GM21825 (cell line): Measurements from ENCODE around the gene FXYD5.

ENCODE experiments used
- ATAC-seq: cut with Tn5 transposase; IDR thresholded peaks from one replicate; pipeline ENCODE4 v1.9.1; 2021; ENCODE audit warnings: mild to moderate bottlenecking, moderate library complexity; ENCODE audit not compliant: unreplicated experiment

The FXYD5 gene, protein sequence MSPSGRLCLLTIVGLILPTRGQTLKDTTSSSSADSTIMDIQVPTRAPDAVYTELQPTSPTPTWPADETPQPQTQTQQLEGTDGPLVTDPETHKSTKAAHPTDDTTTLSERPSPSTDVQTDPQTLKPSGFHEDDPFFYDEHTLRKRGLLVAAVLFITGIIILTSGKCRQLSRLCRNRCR

DNA sequence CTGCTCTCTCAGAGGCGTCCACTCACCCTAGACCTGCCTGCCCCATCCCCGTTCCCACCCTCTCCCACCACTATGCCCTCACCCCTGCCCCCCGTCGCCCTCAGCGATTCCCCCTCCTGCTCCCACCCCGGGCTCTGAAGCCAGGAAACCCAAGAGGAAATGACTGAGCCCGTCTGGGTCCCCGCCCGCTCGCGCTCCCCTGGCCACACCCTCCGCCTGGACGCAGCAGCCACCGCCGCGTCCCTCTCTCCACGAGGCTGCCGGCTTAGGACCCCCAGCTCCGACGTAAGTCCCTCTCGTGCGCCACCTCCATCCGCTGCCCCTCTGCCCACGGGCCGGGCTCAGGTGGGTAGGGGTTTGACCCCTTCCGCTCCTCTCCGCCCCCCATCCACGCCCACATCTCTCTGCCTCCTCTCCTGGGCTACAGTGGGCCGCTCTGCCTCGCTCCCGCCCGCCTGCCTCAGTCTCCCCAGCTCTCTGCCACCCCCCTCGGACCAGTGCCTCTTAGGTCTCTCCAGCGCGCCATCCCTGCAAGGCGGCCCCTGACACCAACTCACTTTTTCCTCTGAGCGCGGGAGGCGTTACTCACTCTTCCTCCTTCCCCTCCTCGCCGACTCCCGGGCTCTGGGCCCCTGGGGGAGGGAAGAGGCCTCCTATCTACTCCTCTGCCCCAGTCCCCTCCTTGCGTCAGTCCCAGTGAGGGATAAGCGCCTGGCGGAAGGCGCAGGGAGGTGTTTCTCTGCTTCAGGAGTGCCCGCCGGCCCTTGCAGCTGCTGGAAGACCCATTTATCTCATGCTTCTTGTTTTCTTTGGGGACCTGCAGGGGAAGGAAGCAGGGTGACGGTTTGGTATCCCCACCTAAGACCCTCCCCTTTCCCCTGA is at the start of gene FXYD5:
Gene FXYD5 (plus strand): TSS at position 211 of the 882 bp plus-strand sequence. CDS start 816 bp downstream, outside the sequence.
- ATAC-seq = peak; percentile 30

DNA sequence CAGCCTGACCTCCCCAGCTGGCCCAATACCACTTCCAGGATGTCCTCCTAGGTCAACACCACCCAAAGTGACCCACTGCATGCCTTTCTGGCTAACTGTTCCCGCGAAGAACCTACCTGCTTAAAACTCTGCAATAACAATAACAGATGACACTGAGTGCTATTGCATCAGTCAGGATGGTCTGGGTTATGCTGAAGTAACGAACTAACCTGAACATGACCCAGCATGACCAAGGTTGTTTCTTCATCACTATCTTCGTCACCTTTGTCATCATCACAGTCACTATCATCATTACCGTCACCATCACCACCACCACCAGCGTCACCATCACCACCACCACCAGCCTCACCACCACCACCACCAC is 49.5 kb upstream of the FXYD5 start:
- ATAC-seq = no peak

DNA sequence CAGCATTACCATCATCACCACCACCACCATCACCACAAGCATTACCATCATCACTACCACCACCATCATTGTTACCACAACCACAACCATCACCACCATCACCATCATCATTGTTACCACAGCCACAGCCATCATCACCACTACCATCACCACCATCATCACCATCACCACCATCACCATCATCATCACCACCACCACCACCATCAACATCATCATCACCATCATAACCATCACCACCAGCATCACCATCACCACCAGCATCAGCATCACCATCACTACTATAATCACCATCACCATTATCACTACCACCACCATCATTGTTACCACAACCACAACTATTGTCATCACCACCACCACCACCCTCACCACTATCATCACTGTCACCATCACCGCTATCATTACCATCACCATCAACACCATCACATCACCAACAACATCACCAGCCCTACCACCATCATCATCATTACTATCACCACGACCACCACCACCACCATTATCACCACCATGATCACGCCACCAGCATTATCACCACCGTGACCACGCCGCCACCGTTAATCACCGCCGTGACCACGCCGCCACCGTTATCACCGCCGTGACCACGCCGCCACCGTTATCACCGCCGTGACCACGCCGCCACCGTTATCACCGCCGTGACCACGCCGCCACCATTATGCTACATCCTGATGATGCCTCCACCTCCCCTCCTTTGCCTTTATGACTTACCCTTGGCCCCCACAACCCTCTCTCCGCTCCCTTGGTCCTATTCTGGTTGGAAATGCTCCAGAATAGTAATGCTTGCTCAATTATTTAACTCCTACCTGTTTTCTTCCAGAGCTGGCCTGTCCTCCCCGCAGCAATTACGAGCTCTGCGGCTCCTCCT is 48.9 kb upstream of the FXYD5 start:
- ATAC-seq = no peak

DNA sequence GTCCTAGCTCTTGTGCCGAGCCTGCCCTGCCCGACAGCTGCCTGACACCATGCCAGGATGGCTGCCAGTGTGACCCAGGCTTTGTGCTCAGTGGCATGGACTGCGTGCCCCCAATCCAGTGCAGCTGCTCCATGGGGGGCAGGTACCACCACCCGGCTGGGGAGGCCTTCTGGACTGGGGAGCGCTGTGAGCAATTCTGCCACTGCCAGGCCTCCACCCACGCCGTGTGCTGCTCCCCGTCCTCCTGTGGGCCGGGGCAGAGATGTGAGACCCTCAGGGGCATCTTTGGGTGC is 48.3 kb upstream of the FXYD5 start:
- ATAC-seq = no peak

DNA sequence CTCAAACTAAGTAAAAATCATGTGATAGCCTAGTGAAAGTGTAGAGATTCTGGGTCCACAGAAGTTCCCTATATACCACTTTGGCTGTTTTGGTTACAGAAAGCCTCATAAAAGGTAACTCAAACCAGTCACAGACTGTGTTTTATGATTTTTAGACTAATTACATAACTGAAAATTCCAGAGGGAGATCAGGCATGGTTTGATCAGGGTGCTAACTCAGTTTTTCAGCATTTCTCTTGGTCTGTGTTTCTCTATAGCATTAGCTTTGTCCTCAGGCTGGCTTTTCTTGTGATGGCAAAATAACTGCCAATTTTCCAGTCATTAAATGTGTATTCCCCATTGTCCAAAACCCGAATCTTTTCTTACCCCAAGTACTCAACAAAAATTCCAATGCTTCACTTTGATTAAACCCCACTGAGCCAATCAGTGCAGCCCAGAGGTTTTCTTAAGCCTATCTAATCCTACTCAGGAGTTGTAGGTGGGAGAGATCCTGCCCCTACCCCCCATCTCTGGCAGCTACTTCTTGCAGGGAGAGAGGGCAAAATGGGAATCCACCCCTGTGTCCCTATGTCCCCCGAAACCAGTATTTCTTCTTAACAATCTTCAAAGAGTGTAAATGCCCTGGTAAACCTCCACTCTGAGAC is 47.5 kb upstream of the FXYD5 start:
- no peak for ATAC-seq

DNA sequence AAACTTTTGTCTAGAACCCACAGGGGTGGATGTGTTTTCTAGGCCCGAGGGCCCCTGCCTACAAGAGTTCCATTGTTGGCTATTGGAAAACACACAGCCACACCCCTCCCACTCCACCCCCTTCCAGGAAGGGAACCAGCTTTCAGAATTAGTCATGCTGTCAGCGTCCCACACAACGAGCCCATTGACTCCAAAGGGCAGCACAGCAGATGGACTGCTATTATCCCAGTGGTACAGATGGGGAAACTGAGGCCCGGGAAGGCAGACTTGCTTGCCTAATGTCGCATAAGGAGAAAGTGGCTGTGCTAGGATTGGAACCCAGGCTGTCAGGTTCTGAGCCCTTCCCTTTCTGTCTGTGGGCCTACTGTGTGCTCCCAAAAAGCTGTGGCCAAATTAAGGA is 47.0 kb upstream of the FXYD5 start:
- ATAC-seq = no peak

DNA sequence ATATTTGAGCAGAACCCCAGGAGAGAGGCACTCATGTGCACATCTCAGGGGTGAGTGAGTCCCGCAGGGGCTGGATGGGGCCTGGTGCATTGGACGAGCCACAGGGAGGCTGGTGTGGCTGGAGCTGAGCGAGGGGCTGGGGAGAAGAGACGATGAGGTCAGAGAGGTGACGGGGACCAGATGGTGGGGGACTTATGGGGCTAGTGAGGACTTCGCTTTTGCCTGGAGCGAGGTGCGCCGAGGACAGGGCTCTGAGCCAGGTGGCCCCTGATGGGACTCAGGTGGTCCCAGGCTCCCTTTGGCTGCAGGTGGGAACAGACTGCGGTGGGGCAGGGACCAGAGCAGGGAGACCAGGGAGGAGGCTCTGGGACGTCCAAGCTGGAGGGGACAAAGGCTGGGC is 45.8 kb upstream of the FXYD5 start:
- no peak for ATAC-seq

DNA sequence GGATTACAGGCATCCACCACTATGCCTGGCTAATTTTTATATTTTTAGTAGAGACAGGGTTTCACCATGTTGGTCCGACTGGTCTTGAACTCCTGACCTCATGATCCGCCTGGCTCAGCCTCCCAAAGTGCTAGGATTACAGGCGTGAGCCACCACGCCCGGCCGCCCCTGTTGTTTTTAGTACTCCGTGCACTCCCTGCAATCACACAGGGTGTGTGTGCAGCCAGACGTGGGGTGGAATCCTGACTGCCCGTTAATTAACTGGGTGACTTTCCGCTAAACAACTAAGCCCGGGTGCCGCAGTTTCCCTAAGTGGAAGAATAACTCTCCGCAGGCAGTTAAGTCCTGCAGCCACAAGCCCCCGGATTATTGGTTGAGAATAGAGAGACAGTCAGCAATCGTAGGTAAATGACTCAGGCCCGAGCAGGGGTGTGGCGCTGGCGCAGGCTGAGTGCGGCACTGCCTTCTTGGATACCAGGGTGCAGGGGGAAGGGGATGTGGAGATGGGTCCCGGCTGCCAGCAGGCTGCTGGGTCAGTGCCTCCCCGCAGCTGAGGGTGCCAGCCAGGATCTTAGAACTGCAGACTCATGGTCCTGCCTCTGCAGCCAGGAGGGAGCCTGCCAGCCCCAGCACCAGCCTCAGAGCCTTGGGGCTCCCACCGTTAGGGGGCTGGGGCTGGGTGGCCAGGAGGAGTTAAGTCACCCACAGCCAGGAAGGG is 45.0 kb upstream of the FXYD5 start:
- no peak for ATAC-seq

DNA sequence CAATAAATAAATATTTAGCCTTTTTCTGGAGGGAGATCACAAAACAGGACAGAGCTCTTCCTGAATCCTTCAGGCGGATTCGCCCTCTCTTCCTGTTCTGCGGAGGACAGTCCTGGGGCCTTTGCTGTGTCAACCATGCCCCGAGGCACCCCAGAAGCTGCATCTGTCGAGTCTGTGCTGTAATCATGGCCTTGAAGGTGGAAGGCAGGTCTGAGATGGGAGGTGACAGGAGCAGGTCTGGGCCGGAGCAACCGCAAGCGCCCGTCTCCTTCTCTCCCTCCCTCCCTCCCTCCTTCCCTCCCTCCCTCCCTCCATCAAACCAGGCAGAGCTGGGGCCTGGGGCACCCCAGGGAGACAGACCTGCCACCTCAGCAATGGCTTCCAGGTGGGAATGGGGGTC is 43.6 kb upstream of the FXYD5 start:
- ATAC-seq = no peak

DNA sequence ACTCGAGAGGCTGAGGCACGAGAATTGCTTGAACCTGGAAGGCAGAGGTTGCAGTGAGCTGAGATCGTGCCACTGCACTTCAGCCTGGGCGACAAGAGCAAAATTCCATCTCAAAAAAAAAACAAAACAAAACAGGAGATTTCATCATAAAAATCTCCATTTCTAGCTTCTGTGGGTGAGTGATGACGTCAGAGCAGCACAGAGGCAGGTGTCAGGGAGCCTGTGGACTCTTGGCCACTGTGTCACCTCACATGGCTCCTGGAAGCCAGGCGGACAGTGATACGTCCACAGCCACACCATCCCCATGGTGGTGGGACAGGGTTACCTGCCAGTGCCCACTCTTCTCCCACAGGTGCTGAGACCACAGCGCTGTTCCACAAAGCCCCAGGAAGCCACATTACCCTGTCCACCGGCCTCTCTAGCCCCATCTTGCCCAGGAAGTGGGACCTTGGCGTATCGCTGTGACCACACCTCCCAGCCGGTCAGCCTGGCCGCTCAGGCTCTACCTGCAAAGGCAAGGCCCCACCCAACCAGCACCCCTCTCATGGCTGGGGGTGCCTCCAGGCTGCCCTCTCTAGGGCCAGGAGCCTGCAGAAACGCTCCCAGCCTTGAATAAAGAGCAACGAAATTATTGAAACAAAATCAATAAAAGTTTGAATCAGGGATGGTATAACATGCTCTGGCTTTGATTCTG is 41.4 kb upstream of the FXYD5 start:
- ATAC-seq = no peak

DNA sequence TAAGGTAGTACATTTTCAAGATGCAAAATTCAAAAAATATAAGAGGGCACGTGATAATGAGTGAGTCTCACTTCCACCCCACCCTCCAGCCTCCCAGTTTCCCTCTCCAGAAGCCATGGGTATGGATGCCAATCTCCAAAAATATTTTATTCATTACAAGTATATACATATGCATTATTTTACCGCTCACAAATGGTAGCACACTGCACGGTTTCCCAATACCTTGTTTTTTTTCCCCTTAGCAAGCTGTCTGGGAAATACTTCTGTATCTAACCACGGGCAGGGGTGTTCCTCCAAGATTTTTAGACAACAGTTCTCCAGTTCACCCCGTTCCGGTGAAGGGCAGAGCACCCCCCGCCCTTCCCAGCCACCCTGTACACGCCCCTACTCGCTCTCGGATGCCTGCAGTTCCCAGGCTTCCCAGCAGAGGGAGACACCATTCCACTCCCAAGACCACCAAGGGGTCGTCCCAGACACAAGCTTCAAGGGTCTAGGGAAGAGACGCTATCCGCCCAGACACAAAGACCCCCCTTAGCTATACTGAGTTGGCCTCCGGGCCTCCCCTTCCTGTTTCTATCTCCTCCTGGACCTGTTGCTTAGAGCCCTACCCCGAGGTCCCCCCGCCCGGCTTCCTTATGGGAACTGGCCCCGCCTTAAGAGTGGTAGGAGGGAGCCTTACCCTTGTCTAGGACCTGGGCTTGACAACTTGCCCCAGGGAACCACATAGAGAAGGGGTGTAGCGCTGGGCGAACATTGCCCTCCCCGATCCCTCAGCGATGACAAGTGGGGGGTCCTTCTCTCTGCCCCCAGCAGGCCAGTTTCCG is 40.0 kb upstream of the FXYD5 start:
- no peak for ATAC-seq

DNA sequence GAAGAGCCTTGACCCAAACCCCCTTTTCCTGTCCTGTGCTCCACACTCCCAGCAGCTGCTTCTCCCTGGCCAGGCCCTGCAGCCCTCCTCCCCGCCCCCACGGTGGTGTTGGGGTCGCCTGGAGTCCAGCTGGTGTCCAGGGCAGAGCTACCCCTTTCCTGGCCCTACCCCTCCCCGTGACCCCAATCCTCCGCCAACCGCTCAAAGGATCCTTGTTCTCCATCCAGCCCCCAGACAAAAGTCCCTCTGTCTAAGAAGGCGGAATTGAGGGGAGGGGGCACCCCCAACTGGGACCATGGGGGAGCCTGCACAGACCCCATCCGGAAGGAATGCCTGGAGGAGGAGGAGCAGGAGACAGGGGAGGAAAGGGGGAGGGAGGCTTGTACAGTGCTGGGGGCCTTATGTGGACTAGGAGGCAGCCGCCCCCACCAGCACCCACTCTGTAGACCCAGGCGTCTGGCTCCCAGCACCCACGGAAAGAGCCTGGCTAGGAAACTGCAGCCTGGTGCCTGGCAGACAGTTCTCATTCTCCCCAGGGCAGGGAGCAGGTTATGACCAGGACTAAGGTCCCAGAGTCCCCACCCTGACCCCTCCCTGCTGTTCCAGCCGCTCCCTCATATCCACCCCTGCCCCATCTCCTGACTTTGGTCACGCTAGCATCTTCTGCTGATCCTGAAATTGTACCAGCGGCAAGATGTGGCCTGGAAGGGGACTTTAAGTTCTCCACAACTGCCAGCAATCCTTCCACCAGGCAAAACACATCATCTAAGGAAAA is 39.2 kb upstream of the FXYD5 start, which contains the start of gene FXYD3:
Gene FXYD3 (plus strand): TSS at position 647 of the 775 bp plus-strand sequence. CDS start 3,554 bp downstream, outside the sequence.
- ATAC-seq = no peak

DNA sequence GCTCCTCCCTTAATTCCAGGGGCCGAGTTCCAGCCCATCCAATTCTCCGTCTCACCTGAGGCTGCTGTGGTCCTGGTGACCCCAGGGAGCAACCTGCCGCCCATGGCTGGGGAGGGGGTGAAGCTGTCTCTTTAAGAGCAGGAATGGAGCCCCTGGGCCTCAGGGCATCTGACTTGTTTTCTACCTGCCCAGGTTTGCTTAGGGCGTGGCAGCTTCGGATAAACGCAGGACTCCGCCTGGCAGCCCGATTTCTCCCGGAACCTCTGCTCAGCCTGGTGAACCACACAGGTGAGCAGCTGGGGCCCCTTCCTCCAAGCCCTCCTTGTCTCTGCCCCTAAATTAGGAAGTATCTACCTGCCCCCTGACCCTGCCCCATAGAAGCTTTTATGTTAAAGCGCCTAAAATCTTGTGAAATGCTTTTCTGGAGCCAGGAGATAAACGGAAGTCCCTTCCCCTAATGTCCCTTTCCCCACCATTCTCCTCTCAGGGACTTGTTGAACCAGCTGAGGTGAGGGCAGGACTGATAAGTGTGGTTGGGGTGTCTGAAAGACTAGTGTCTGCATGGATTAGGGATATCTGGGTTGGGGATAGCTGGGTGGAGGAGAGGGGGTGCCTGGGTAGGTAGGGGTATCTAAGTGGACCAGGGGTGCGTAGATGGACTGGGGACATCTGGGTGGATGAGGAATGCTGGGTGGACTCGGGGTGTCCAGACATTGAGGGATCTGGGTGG is 38.3 kb upstream of the FXYD5 start:
- no peak for ATAC-seq

DNA sequence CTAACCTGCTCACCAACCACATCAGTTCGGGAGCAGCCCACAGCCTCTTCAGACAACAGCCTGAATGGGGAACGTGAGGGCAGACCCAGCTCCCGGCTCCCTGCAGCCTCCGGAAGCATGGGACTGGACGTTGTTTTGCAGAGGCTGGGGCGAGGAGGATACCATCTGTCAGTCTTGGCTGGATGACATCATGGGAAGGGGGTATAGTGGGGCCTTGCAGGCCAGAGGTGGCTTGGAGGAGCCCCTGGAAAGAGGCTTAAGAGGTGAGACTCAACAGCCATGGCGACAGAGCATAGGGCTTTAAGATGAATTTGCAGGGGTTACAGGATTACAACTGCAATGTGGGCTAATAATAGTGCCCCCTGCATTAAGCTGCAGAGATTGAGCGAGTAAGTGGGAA is 37.4 kb upstream of the FXYD5 start:
- no peak for ATAC-seq

DNA sequence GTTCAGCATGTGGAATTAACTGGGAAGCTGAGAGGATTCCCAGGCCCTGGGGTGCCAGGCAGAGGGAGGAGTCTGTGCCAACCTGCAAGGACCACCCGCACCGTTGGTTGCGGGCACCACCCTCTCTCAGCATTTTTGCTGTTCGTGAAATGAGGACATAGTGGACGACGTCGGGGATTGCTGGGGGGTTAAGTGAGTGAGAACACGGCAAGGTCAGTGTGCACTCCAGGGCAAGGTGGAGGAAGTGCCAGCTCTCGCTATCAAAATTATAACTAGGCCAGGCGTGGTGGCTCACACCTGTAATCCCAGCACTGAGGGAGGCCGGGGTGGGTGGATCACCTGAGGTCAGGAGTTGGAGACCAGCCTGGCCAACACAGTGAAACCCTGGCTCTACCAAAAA is 36.7 kb upstream of the FXYD5 start:
- no peak for ATAC-seq

DNA sequence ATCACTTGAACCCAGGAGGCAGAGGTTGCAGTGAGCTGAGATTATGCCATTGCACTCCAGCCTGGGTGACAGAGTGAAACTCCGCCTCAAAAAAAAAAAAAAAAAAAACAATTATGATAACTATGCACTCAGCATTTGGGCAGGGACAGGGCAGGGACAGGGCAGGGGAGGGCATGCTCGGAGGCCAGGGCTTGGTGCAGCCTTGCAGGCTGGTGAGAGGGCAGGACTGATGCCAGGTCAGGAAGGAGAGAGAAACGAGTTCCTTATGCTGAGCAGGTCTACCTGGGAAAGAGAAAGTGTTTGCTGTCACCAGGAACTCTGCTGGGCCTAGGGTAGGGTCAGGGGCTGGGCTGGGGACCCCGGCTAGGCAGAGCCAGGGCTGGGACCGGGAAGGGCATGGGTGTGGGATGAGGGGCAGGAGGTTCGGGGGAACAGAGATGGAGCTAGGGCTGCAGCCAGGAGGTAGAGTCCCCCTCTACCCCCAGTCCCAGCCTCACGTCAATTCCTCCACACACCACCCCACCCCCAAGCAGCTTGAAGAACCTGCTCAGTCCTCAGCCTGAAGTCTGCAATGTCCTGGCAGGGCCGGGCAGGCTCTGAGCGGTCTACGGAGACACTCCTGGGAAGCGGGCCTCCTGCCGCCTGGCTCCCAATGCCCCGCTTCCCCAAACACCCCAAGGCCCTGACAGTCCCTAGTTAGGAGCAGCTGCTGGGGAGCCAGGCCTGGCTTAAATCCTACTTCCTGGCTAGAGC is 36.1 kb upstream of the FXYD5 start:
- no peak for ATAC-seq

DNA sequence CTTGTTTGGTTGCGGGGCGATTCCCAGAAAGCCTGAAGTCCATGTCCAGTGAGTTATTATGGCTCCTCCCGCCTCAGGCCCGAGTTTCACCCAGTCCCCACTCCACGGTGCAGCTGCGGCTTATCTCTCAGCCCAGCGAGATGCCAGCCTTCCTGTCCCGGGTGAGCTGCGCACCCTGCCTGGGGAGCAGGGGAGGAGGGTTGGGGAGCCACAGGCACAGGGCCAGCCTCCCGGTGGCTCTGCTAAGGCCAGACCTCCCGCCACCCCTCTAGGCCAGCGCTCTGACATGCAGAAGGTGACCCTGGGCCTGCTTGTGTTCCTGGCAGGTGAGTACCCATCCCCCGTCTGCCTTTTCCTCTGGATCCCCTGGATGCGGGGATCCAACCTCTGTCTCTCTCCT is 35.4 kb upstream of the FXYD5 start:
- ATAC-seq = no peak
